ENCODE data around the gene NOS1AP.
"Not testable (repeated sequence)": the region's sequence is repeated elsewhere in the genome, so short reads cannot be mapped to it uniquely, and the experiment has no call there.

The NOS1AP gene

GRCh38 chr1:162197615-162198421, 128.3 kb downstream of the NOS1AP start:
- DNase-seq = no peak

- DNase-seq = no peak
Measured at GRCh38 chr1:162200096-162200847, 130.8 kb downstream of the NOS1AP start.

DNA sequence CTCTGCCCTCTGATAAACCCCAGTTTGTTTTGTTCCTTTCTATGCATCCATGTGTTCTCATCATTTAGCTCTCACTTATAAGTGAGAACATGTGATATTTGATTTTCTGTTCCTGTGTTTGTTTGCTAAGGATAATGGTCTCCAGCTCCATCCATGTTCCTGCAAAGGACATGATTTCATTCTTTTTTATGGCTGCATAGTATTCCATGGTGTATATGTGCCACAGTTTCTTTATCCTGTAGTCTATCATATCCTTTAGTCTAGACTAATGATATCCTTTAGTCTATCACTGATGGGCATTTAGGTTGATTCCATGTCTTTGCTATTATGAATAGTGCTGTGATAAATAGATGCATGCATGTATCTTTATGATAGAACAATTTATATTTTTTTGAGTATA, 131.6 kb downstream of the NOS1AP start:
- not testable (repeated sequence) for DNase-seq

- DNase-seq = no peak
Measured at GRCh38 chr1:162204129-162204822, 134.8 kb downstream of the NOS1AP start.

GRCh38 chr1:162204823-162205155, 135.3 kb downstream of the NOS1AP start:
- no peak for DNase-seq

GRCh38 chr1:162206300-162206699, 136.8 kb downstream of the NOS1AP start:
- no peak for DNase-seq

DNA sequence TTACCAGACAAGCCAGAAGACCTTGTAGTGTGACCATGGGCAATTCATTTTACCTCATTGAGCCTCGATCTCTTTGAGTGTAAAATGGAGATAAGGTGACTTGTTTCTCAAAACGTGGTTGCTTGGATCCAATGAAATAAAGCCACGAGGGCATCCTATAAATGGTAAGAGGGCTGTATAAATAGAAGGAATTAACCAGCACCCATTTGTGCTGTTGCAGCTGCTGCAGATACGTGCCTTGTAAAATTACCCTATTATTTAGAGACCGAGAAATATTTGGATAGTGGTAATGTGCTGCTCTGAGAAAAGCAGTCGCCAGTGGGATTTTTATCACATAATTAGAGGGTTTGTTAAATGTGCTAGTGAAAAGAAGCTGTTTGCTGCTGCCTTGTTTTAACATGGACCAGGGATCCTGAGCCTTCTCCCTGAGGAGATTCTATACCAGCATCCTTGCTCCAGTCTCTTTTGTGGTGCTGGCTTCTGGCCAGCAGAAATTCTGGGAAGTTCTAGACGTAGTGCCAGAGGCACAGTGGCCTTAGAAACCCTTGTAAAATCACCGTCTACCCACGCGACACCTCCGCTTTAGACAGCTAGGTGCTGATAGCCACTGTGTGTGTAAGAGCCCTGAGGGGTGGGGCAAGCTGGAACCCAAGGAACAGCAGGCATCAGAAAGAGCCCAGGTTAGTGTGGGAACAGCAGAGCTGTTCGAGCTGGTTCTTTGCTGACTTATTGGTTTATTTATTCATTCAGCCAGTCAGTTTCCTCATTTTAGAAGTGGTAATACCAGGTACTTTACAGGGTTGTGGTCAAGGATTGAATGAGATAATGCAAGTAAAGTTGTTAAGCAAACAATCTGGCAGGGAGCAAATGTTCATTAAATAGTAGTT, 137.5 kb downstream of the NOS1AP start:
- no peak for DNase-seq

- DNase-seq = no peak
Measured at GRCh38 chr1:162207862-162208261, 138.4 kb downstream of the NOS1AP start.

DNA sequence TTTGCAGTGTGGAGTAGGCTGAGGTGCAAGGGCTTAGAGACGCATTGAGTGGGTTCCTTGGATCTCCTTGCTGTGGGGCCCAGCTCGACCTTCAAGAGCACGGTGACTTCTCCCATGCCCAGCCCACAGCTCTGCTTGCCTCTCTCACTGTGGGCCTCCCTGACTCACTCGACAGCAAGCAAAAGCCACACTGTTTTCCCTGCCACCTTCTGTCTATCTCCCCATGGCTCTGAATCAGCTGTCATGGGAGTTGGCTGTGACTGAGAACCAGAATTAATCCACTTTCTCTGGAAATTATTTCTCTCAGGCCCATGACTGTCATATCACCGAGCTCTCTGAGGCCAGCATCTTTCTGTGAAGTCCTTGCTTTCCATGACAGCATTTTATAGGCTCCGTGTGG, 140.7 kb downstream of the NOS1AP start:
- DNase-seq = no peak

DNA sequence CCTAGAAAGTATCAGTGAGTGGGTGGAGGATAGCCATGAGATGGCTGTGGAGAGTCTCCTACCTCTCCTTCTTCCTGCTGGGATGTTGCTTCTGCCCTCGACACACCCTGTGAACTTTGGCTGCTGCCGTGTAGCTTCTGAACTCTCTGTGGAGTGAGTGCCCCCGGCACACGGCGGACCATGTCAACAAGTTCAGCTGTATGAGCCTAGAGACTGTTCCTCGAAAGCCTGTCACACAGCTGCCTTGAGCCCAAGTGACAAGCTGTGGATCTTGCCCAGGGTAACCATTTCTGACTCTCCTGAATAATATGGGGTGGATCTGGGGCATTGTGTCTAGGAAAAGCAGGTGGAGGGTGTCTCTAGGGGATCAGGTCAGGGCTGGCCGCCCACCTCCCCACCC, 143.2 kb downstream of the NOS1AP start:
- DNase-seq = no peak

DNA sequence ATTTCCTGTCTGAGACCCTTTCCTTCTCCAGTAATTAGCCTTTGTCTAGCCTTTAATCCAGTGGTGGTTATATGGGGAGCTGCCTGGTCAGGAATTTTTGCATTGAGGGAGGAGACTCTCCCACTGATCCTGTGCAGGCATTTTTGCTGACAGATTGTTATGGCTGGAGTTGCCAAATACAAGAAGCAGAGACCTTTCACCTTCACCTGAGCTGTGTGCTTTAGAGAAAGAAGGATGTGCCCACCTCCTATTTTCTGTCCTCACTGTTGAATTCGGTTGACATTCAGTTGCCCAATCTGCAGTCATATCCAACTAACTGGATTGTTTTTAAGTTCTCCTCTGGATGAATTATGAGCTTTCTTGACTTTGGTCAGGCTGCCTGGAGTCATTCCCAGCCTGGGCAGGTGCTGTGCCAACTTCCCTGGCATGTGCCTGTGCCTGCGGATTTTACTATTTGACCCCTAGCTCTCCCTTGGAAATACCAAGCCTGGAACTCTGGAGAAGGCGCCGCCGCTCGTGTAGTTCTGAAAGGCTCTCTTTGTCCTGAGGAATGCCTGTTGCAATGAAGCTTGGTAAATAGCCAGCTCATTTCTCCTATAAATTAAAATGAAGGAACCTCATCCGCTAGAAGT, 143.9 kb downstream of the NOS1AP start:
- no peak for DNase-seq

GRCh38 chr1:162214202-162214601, 144.7 kb downstream of the NOS1AP start:
- DNase-seq = no peak

GRCh38 chr1:162215902-162216301, 146.4 kb downstream of the NOS1AP start:
- no peak for DNase-seq

DNA sequence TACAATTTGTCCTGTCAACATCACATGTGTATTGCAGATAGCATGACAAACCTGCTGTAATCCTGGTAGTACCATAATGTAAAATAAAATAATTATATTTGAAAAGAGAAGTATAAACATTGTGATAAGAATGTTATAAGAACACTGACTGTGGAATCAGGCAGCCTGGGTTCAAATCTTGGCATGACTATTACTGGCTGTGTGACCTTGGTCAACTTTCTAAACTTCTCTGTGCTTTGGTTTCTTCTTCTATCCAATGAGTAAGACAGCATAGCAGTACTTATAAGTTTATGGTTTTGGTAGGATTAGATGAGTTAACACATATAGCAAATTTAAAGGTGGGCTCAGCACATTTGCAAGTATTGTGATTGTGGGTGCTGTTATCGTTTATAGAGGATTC, 147.1 kb downstream of the NOS1AP start:
- no peak for DNase-seq

DNA sequence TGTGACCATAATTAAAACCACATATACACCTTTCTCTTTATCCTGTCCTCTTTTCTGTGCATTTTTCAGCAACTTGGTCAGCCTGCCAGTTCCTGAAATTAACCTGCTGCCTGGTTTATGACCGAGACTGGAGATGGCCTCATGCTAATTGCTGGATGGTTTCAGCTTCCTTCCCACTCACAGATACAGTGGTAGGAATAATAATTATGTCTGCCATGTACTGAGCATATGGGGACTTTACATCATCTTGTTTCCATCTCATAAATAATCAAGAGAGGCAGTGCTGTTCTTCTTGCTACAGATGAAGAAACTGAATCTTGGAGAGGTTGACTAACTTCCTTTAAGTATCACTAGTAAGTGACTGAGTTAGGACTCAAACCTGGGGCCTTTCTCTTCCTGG, 148.2 kb downstream of the NOS1AP start:
- no peak for DNase-seq

DNA sequence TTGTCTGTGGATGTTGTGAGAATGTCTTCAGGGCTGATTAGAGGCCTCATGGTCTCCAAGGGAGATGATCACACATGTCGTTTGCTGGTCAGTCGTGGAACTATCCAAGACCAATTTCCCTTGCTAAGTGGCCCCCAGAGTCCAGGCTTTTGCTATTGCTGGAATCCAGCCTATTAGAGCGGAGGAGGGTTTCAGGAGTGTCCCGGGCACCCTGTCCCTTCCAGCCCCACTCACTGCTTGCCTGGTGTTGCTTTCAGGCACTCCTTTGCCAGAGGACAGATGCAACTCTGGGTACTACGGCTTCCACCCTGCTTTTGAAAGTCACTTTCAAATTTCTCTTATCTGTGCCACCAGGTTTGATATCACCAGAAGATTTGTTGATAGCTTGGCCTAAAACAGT, 149.1 kb downstream of the NOS1AP start:
- DNase-seq = no peak

DNA sequence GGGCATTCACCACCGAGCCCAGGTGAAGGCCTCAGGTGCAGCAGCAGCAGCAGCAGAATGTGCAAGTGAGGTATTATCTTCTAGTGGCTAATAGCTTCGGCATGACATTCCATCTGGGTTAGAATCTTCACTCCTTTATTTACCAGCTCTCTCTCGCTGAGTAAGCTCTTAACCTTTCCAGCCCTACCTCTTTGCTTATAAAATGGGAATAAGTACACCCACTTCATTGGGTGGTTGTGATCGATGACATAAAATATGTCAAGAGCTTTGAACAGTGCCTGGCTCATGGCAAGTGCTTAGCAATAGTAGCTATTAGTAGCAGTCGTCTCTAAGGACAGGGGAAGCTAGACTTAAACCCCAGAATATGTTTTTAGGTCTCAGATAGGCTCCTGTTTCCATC, 149.5 kb downstream of the NOS1AP start:
- DNase-seq = no peak

DNA sequence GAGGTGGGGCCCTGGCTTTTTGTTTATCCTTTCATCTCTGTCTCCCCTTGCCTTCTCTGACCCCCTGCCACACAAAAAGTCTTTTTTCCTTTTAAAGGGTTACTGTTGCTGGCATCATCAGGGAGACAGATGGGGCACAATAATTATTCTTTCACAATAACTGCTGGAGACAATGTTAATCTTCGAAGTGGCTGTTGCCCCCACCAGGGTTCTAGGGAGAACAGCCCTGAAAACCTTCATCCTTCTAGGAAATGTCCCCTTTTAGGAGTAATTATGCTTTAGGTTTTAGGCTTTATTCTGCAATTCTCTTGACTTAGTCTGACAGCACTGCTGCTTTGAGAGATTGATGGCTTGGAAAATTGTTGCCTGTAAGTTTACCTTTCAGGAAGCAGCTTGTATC, 150.0 kb downstream of the NOS1AP start:
- DNase-seq = no peak

- DNase-seq = no peak
Measured at GRCh38 chr1:162220009-162220539, 150.6 kb downstream of the NOS1AP start.

DNA sequence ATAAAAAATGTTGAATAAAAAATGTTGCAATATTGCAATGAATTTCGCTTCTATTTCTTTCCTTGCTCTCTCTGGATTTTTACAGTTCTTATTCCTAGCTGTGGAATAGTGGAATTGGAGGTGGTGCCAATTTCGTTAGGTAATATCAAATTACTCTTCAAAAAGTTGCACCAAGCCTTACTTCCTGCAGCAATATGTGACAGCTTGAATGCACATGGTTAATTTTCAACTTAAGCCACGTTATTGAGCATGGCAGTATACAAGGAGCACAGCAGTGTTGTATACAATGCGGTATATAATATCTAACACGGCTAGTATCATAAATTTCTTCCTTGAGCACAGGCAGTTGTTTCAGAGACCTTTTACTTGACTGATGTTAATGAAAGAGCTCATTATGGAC, 152.5 kb downstream of the NOS1AP start:
- no peak for DNase-seq

- no peak for DNase-seq
Measured at GRCh38 chr1:162222730-162223129, 153.2 kb downstream of the NOS1AP start.

DNA sequence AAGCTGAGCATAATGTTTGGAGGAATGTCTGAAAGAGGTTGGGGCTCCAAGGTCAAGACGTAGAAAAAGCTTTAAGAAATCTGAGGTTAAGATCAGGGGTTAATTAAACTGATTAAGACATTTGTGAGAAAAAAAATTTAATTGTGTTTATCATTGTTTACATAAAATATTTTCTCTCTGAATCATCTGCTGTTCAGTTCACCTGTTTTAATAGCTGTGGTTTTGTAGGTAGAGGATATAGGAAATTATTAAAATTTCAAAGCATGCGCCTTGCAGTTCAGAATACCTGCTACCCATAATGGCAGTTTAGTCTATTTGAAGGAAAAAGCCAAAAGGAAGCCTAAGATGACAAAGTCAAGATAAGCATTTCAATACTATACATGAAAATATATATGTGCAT, 154.0 kb downstream of the NOS1AP start:
- DNase-seq = no peak
